SK-N-SH treated with all-trans-retinoic acid at 6 μM for 48 hours (cell line): ENCODE measurements around the gene TFF3.

Experiments
- ATAC-seq: fragments of 200-7000 bp; cut with Tn5 transposase; 3 replicates; pipeline ENCODE4 v1.9.1; 2020; ENCODE audit warnings: mild to moderate bottlenecking, moderate library complexity
- ARNTL ChIP-seq: fragments of 450-650 bp; formaldehyde crosslinking; IDR thresholded peaks from 2 replicates; pipeline ENCODE4 v1.5.0; 2020; ENCODE audit warnings: low read depth, mild to moderate bottlenecking, moderate library complexity, borderline replicate concordance
- BACH2 ChIP-seq: fragments of 250-450 bp; sonication (Bioruptor Pico); IDR thresholded peaks from 2 replicates; pipeline ENCODE4 v1.9.0; 2021; ENCODE audit warnings: mild to moderate bottlenecking, borderline replicate concordance
- CREB5 ChIP-seq: fragments of 250-450 bp; sonication (Bioruptor Pico); IDR thresholded peaks from 2 replicates; pipeline ENCODE4 v1.5.1; 2020; ENCODE audit warnings: low read depth, mild to moderate bottlenecking, moderate library complexity
- CSDC2 ChIP-seq: fragments of 250-450 bp; sonication (Bioruptor Pico); IDR thresholded peaks from 2 replicates; pipeline ENCODE4 v1.5.0; 2020; ENCODE audit warnings: mild to moderate bottlenecking, moderate library complexity
- CSRNP3 ChIP-seq: fragments of 250-450 bp; sonication (Bioruptor Pico); IDR thresholded peaks from 2 replicates; pipeline ENCODE4 v1.5.1; 2021; ENCODE audit warnings: mild to moderate bottlenecking, moderate library complexity
- ESRRG ChIP-seq: fragments of 250-450 bp; sonication (Bioruptor Pico); IDR thresholded peaks from 2 replicates; pipeline ENCODE4 v1.6.1; 2021; ENCODE audit warnings: mild to moderate bottlenecking
- GLIS3 ChIP-seq: fragments of 250-450 bp; sonication (Bioruptor Pico); IDR thresholded peaks from 2 replicates; pipeline ENCODE4 v1.5.0; 2020; ENCODE audit warnings: mild to moderate bottlenecking, moderate library complexity
- ISL1 ChIP-seq: fragments of 250-450 bp; sonication (Bioruptor Pico); IDR thresholded peaks from 2 replicates; pipeline ENCODE4 v2.1.2; 2022; ENCODE audit warnings: mild to moderate bottlenecking, moderate library complexity
- POU6F1 ChIP-seq: fragments of 250-450 bp; sonication (Bioruptor Pico); IDR thresholded peaks from 2 replicates; pipeline ENCODE4 v1.8.0; 2021; ENCODE audit warnings: low read depth, mild to moderate bottlenecking, moderate library complexity, borderline replicate concordance
- PPARA ChIP-seq: fragments of 250-450 bp; sonication (Bioruptor Pico); IDR thresholded peaks from 2 replicates; pipeline ENCODE4 v1.5.0; 2020; ENCODE audit warnings: mild to moderate bottlenecking, borderline replicate concordance
- RARB ChIP-seq: fragments of 250-450 bp; sonication (Bioruptor Pico); IDR thresholded peaks from 2 replicates; pipeline ENCODE4 v1.8.0; 2021; ENCODE audit warnings: mild to moderate bottlenecking, moderate library complexity
- SNAI2 ChIP-seq: fragments of 250-450 bp; sonication (Bioruptor Pico); IDR thresholded peaks from 2 replicates; pipeline ENCODE4 v1.5.0; 2020; ENCODE audit warnings: mild to moderate bottlenecking, moderate library complexity
- TOX ChIP-seq: fragments of 250-450 bp; sonication (Bioruptor Pico); IDR thresholded peaks from 2 replicates; pipeline ENCODE4 v1.8.0; 2021; ENCODE audit warnings: mild to moderate bottlenecking, moderate library complexity, borderline replicate concordance
- ZFP3 ChIP-seq: fragments of 250-450 bp; sonication (Bioruptor Pico); IDR thresholded peaks from 2 replicates; pipeline ENCODE4 v1.5.0; 2020; ENCODE audit warnings: mild to moderate bottlenecking, moderate library complexity
- ZNF565 ChIP-seq: fragments of 450-650 bp; formaldehyde crosslinking; conservative IDR thresholded peaks from 2 replicates; pipeline ENCODE4 v1.5.0; 2020; ENCODE audit warnings: low read depth, mild to moderate bottlenecking, moderate library complexity
- ZNF70 ChIP-seq: fragments of 450-650 bp; formaldehyde crosslinking; IDR thresholded peaks from 2 replicates; pipeline ENCODE4 v1.5.0; 2020; ENCODE audit warnings: mild to moderate bottlenecking, moderate library complexity
- ZNF8 ChIP-seq: fragments of 450-650 bp; formaldehyde crosslinking; IDR thresholded peaks from 2 replicates; pipeline ENCODE4 v1.5.0; 2020; ENCODE audit warnings: mild to moderate bottlenecking, moderate library complexity
- TF ChIP-seq, protein P1 (sequence below): fragments of 250-450 bp; sonication (Bioruptor Pico); IDR thresholded peaks from 2 replicates; pipeline ENCODE4 v1.8.0; 2020; ENCODE audit warnings: mild to moderate bottlenecking, moderate library complexity, borderline replicate concordance
- TF ChIP-seq, protein P2 (sequence below): fragments of 250-450 bp; sonication (Bioruptor Pico); IDR thresholded peaks from 2 replicates; pipeline ENCODE4 v1.5.0; 2020; ENCODE audit warnings: mild to moderate bottlenecking, moderate library complexity

The TFF3 gene

GRCh38 chr21:42287193-42288083, 27.8 kb downstream of the TFF3 start (continued):
- TF ChIP-seq, protein P1, sequence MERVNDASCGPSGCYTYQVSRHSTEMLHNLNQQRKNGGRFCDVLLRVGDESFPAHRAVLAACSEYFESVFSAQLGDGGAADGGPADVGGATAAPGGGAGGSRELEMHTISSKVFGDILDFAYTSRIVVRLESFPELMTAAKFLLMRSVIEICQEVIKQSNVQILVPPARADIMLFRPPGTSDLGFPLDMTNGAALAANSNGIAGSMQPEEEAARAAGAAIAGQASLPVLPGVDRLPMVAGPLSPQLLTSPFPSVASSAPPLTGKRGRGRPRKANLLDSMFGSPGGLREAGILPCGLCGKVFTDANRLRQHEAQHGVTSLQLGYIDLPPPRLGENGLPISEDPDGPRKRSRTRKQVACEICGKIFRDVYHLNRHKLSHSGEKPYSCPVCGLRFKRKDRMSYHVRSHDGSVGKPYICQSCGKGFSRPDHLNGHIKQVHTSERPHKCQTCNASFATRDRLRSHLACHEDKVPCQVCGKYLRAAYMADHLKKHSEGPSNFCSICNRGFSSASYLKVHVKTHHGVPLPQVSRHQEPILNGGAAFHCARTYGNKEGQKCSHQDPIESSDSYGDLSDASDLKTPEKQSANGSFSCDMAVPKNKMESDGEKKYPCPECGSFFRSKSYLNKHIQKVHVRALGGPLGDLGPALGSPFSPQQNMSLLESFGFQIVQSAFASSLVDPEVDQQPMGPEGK = no peak
- TF ChIP-seq ZNF8 (CRISPR knock-in tag) = no peak

DNA sequence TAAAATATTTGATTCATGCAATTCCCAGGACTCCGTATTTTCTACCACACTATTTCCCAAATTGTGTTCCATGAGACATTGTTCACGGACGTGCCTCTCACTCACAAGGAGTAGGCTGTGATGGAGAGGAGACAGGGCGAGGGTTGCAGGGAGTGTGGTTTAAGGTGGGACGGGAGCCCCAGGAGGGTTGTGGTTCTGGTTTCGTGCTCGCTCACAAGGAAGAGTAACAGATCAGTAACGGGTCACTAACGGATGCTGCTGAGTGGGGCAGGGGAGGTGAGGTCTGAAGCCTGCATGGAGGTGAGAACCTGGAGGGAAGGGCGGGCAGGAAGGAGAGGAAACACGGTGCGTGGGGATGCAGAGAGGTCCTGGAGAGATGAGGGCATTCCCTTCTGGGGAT, 28.8 kb downstream of the TFF3 start:
- no peak for ATAC-seq

GRCh38 chr21:42285569-42286245, 29.5 kb downstream of the TFF3 start:
- ATAC-seq = no peak
- TF ChIP-seq ISL1 (CRISPR knock-in tag) = no peak
- TF ChIP-seq TOX = no peak
- TF ChIP-seq, protein P2, sequence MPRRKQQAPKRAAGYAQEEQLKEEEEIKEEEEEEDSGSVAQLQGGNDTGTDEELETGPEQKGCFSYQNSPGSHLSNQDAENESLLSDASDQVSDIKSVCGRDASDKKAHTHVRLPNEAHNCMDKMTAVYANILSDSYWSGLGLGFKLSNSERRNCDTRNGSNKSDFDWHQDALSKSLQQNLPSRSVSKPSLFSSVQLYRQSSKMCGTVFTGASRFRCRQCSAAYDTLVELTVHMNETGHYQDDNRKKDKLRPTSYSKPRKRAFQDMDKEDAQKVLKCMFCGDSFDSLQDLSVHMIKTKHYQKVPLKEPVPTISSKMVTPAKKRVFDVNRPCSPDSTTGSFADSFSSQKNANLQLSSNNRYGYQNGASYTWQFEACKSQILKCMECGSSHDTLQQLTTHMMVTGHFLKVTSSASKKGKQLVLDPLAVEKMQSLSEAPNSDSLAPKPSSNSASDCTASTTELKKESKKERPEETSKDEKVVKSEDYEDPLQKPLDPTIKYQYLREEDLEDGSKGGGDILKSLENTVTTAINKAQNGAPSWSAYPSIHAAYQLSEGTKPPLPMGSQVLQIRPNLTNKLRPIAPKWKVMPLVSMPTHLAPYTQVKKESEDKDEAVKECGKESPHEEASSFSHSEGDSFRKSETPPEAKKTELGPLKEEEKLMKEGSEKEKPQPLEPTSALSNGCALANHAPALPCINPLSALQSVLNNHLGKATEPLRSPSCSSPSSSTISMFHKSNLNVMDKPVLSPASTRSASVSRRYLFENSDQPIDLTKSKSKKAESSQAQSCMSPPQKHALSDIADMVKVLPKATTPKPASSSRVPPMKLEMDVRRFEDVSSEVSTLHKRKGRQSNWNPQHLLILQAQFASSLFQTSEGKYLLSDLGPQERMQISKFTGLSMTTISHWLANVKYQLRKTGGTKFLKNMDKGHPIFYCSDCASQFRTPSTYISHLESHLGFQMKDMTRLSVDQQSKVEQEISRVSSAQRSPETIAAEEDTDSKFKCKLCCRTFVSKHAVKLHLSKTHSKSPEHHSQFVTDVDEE (CRISPR knock-in tag) = no peak
- no peak for TF ChIP-seq ZNF565 (CRISPR knock-in tag)
- no peak for TF ChIP-seq SNAI2
- TF ChIP-seq RARB (CRISPR knock-in tag) = no peak
- TF ChIP-seq GLIS3 (CRISPR knock-in tag) = no peak
- TF ChIP-seq BACH2 (CRISPR knock-in tag) = no peak
- no peak for TF ChIP-seq ZNF8 (CRISPR knock-in tag)

More for the DNA sequence above, 28.8 kb downstream of the TFF3 start:
- no peak for TF ChIP-seq TOX
- TF ChIP-seq CSRNP3 (CRISPR knock-in tag) = no peak
- TF ChIP-seq RARB (CRISPR knock-in tag) = no peak
- TF ChIP-seq, protein P2 (CRISPR knock-in tag) = no peak
- TF ChIP-seq ZFP3 (CRISPR knock-in tag) = no peak
- no peak for TF ChIP-seq ZNF70
- no peak for TF ChIP-seq POU6F1
- no peak for TF ChIP-seq BACH2 (CRISPR knock-in tag)
- no peak for TF ChIP-seq ESRRG (CRISPR knock-in tag)
- TF ChIP-seq ISL1 (CRISPR knock-in tag) = no peak
- no peak for TF ChIP-seq GLIS3 (CRISPR knock-in tag)
- TF ChIP-seq CSDC2 = no peak
- no peak for TF ChIP-seq ZNF8 (CRISPR knock-in tag)
- no peak for TF ChIP-seq SNAI2
- TF ChIP-seq CREB5 (CRISPR knock-in tag) = no peak
- TF ChIP-seq ARNTL (CRISPR knock-in tag) = no peak
- TF ChIP-seq PPARA (CRISPR knock-in tag) = no peak
